Limb (tissue), 2 donors: ENCODE data around the gene CKMT2.

Experiments
- DNase-seq, 2 donors: peaks; one replicate each; pipeline ENCODE4 v3.0.0-alpha.2; 2016; ENCODE audit errors: extremely low spot score in 2 of 2

The CKMT2 gene

DNA sequence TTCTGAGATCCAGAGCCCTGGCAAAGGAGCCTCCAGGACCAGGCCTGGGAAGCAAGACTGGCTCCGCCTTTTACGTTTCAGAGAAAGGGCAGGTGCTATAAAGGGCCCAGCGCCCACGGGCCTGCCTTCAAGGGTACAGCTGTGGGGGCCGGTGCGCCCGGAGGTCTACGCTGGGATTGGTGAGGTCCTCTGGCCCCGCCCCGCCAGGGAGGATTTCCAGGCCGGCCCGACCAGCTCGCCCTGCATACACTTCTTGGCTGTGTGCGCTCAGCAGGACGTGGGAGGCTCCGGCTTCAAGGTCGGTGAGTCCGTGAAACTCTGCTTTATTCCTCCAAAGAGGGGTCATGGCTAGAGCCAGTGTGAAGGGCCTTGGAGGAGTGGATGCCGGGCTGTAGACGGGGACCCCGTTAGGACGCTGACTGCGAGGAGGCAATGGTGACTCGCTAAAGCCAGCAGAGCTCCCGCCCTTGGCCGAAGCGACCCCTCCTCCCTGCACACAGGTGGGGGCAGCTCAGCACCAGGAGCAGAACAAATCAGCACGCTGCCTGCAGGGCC lies at the start of gene CKMT2:
Gene CKMT2 (plus strand): TSS at position 243 of the 555 bp plus-strand sequence. CDS start 17,811 bp downstream, outside the sequence.
- DNase-seq, result peak; percentile 41 to 69

DNA sequence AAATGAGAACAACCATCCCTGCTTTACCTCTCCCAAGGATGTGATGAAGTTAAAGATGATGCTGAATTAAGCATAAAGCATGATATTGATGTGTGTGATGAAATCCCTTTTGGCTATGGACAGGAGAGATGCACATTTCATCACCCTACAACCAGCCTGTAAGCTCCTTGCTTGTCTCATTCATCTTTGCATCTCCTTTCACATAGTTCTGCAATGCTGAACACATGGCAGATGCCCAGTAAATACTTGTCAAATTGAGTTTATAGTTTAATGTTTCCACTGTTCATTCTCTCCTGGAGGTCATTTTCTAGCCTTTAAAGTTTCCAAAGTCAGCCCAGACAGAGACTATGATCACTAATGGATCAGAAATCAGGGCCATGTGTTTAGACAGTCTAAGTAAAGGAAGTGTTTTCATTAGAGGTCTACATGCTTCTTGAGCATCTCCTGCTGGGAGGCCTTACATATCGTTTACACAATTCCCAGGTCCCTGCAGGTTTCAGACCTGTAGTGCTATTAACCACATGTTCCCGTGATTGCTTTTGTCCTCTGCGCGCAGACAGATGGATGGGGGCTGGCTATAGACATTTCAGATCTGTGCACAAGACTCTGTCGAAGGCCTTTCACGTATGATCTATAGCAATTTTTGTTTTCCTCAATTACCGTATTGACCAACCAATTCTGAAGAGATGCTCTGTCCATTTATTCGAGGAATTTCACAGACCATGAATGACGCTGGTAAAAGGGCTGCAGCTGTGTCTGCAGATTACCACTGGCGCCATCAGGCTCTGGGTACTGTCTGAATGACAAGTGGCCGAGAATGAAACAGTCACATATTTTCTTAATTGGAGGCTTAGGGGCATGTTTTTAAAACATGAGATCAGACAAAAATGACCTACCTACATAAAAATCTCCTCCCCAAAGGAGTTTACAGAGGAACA lies 49.0 kb upstream of the CKMT2 start:
- DNase-seq, result no peak

DNA sequence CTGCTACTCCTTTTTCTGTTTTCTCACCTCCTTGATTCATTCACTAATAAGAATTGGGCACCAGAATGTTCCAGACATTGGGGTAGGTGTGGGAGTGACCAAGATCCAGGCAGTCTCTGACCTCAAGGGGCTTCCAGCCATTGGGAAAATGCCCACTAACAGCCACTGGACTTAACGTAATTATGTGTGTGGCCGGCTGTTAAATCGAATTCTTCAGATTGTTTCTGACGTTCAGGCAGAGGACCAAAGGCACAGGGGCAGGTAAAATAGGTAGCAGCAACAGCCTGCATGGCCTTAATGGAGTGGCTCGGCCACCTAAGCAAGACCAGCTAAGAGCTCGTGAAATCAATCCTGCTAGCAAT lies 48.4 kb upstream of the CKMT2 start:
- no peak for DNase-seq

GRCh38 chr5:81187885-81188284 lies 45.2 kb upstream of the CKMT2 start:
- DNase-seq, result no peak

DNA sequence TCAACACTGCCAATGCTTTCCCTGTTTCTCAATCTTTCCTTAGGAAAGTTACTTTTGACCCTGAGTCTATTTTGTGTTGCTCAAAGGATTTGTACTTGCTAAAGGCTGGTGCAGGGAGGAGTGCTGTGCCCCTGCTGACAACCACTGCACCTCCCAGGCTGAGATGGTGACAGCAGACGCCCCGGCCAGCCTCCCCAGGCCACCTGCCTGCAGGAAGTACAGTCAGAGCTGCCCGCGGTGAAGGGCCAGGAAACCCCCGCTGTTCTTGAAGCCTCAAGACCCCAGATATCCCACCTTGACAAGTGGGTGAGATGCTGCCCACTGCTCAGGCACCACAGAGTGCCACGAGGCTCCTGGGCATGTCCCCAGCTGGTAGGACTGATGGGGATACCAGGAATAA lies 44.2 kb upstream of the CKMT2 start:
- no peak for DNase-seq

- no peak for DNase-seq
Observed at GRCh38 chr5:81189875-81190498, 43.1 kb upstream of the CKMT2 start.

DNA sequence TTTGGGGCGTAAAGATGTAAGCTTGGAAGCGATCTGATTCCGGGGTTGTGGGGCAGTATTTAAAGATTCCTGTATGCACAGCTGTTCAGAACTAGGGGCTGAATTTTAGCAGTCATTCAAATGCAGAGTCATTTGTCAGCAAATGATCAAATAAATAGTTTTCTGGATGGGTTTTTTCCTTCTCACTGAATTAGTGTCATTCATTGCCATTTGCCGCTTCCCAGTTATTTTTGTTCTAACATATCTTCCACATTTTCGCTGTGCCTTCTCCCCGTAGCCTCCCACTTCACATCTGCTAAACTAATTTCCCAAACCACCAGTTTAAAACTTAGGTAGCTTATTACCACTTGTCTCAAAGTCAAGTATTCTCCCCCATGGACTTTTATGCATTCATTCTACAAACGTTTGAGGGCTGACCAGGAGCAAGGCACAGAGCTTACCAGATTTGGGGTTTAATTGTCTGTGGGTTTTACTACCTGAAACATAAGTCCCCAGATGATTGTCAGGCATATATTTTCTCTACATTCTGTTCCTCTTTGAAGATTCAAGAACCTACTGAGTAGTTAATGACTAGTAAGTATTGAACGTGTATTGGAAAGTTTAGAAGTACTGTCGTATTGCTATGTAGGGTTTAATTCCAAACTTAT lies 41.3 kb upstream of the CKMT2 start:
- DNase-seq, result no peak

DNA sequence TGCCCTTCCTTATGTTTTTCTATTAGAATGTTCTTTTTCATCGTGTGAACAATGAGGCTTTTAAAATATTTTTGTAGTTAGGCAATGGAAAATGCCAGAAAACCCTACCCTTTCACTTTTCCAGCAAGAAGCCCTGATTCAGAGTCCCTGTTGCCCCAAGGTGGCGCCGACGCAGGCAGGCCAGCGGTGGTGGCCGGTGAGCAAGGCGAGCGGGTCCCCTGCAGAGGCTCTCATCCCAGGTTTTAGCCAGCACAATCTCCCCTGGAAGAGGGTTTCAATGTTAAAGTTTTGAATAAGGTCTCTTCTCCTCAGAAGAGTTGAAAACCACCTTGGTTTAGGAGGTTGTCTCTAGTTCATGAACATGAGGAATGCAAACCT lies 40.8 kb upstream of the CKMT2 start:
- no peak for DNase-seq

DNA sequence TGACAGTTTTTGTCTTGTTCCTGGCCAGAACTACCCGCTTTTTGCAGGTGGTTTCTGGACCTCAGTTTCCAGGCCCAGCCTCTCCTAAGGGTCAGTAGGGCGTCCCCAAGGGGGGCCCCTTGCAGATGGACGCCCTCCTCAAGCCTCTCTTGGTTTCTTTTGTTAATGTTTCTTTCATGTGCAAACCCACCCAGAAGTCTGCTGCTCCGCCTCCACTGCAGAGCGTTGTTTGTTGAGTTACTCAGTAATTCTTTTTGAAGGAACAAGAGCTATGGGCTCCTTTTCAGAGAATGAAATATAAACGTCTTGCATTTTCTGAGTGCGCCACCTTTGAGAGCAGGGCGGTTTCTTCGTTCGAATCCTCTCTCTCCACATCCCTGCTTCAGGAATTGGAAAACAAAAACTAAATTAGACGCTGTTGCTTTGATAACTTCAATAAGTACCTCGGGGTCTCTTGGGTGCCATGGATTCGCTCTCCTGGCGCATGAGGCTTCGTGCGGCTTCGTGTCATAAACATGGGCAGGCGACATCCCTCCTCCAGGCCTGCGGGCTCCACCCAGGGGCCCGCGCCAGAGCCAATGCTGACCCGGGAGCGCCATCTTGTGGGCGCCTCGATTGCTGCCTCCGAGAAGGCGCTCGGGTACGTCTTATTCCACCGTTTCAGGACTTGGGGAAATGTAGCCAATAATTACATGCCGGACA lies 38.3 kb upstream of the CKMT2 start:
- peak; percentile 86 to 90 for DNase-seq

DNA sequence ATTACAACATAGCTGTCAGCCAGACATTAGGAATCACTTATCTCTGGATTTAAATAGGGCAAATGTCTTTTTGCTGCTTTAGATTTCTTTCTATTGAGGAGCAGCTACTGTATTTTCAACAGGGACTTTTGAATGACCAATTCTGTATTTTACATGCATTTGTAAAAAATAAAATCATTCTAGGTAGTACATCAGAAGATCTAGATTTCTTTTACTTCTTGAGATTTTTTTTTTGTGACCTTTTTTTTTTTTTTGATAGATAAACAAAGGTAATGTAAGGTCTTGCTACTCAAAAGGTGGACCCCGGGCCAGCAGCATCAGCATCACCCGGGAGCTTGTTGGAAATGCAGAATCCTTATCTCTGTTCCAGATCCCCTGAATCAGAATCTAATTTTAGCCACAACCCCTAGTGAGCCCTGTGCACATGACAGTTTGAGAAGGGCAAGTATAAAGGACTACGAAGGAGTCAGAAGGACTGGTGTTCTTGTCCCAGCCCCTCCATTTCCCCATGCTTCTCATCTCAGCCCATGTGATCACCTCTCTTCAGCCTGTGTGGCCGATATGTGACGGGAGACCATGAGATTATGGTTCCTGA lies 37.7 kb upstream of the CKMT2 start:
- no peak for DNase-seq

DNA sequence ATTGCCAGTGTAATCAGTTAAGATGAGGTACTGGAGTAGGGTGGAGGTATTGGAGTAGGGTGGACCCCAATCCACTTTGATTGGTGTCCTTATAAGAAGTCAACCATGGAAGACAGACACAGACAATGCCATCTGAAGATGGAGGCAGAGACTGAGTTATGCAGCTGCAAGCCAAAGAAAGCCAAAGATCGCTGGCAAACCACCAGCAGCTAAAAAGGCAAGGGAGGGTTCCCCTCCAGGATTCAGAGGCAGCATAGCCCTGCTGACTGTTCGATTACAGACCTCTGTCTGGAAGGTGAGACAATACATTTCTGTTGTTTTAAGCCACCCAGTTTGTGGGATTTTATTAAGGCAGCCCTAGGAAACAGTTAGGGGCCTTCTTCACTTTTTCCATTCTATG lies 30.5 kb upstream of the CKMT2 start:
- DNase-seq, result no peak

GRCh38 chr5:81203729-81204128 lies 29.4 kb upstream of the CKMT2 start:
- DNase-seq, result no peak

- DNase-seq, result no peak
Observed at GRCh38 chr5:81204205-81204604, 28.9 kb upstream of the CKMT2 start.

- DNase-seq, result no peak
Observed at GRCh38 chr5:81205058-81205457, 28.1 kb upstream of the CKMT2 start.

- no peak for DNase-seq
Observed at GRCh38 chr5:81207009-81207408, 26.1 kb upstream of the CKMT2 start.

- no peak for DNase-seq
Observed at GRCh38 chr5:81208904-81209303, 24.2 kb upstream of the CKMT2 start.

- DNase-seq, result no peak
Observed at GRCh38 chr5:81209386-81209785, 23.7 kb upstream of the CKMT2 start.

- no peak for DNase-seq
Observed at GRCh38 chr5:81209869-81210493, 23.1 kb upstream of the CKMT2 start.

GRCh38 chr5:81212211-81212751 lies 20.8 kb upstream of the CKMT2 start:
- DNase-seq, result no peak

- DNase-seq, result no peak
Observed at GRCh38 chr5:81213070-81213469, 20.1 kb upstream of the CKMT2 start.
